ENCODE data around the gene GBE1. TPM values are rescaled to one million over a fixed set of nuclear protein-coding genes. Genes with fewer than 3 reads are reported as not detected.

GBE1 gene
- total and polyA plus RNA-seq, 9 of the 15 experiments (the other 6 are each of a cell fraction or from before 2014, with no cell fraction given) = 7.9 to 25.6 (median 13.1) TPM

DNA sequence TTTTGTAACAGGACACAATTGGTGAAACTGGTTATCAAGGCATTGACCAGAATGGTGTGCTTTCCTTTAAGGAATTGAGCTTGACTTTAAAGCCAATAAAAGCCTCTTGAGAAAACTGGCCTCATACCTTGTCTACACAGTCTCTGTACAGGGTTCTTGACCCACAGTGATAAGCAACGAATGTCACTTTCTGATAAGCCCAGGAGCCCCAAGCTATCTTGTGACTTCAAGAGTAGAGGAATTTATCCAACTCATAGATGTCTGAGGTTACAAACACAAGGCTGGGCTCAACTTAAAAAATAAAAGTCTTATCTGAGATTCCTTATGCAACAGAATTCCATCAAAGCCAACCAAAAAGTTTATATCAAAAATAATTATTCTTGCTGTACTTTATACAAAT is 212.1 kb downstream of the GBE1 start (continued):
- no peak for TF ChIP-seq XRCC5 (IDR thresholded peaks at IDR 0.05; ENCODE audit: low read depth, low read length)
- no peak for TF ChIP-seq SNIP1 (IDR thresholded peaks at IDR 0.05; ENCODE audit: low read depth)
- TF ChIP-seq ZBTB26 (CRISPR knock-in tag; IDR thresholded peaks at IDR 0.05) = no peak
- TF ChIP-seq ZNF561 (CRISPR knock-in tag; conservative IDR thresholded peaks at IDR 0.05) = no peak
- peak; percentile 69 for TF ChIP-seq L3MBTL2 (IDR thresholded peaks at IDR 0.05)
- no peak for TF ChIP-seq NFE2L1 (tag; IDR thresholded peaks at IDR 0.05; ENCODE audit: borderline replicate concordance, low read depth)
- TF ChIP-seq NFIX (CRISPR knock-in tag; IDR thresholded peaks at IDR 0.05; ENCODE audit: low read depth) = no peak
- TF ChIP-seq TOE1 (IDR thresholded peaks at IDR 0.05; ENCODE audit: borderline replicate concordance) = no peak
- no peak for TF ChIP-seq TOE1 (CRISPR knock-in tag; IDR thresholded peaks at IDR 0.05; ENCODE audit: borderline replicate concordance, low read depth)
- TF ChIP-seq, protein P1, sequence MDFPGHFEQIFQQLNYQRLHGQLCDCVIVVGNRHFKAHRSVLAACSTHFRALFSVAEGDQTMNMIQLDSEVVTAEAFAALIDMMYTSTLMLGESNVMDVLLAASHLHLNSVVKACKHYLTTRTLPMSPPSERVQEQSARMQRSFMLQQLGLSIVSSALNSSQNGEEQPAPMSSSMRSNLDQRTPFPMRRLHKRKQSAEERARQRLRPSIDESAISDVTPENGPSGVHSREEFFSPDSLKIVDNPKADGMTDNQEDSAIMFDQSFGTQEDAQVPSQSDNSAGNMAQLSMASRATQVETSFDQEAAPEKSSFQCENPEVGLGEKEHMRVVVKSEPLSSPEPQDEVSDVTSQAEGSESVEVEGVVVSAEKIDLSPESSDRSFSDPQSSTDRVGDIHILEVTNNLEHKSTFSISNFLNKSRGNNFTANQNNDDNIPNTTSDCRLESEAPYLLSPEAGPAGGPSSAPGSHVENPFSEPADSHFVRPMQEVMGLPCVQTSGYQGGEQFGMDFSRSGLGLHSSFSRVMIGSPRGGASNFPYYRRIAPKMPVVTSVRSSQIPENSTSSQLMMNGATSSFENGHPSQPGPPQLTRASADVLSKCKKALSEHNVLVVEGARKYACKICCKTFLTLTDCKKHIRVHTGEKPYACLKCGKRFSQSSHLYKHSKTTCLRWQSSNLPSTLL (IDR thresholded peaks at IDR 0.05) = no peak
- TF ChIP-seq, protein P2, sequence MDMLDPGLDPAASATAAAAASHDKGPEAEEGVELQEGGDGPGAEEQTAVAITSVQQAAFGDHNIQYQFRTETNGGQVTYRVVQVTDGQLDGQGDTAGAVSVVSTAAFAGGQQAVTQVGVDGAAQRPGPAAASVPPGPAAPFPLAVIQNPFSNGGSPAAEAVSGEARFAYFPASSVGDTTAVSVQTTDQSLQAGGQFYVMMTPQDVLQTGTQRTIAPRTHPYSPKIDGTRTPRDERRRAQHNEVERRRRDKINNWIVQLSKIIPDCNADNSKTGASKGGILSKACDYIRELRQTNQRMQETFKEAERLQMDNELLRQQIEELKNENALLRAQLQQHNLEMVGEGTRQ (CRISPR knock-in tag; IDR thresholded peaks at IDR 0.05) = no peak
- TF ChIP-seq ZNF121 (CRISPR knock-in tag; conservative IDR thresholded peaks at IDR 0.05) = no peak
- peak; percentile 78 for TF ChIP-seq SMARCA4 (IDR thresholded peaks at IDR 0.05)
- TF ChIP-seq, protein P3, sequence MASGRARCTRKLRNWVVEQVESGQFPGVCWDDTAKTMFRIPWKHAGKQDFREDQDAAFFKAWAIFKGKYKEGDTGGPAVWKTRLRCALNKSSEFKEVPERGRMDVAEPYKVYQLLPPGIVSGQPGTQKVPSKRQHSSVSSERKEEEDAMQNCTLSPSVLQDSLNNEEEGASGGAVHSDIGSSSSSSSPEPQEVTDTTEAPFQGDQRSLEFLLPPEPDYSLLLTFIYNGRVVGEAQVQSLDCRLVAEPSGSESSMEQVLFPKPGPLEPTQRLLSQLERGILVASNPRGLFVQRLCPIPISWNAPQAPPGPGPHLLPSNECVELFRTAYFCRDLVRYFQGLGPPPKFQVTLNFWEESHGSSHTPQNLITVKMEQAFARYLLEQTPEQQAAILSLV (tag; IDR thresholded peaks at IDR 0.05) = no peak
- TF ChIP-seq CBFA2T2 (conservative IDR thresholded peaks at IDR 0.05) = peak; percentile 79
- TF ChIP-seq FOXJ3 (CRISPR knock-in tag; IDR thresholded peaks at IDR 0.05) = no peak
- TF ChIP-seq, protein P4, sequence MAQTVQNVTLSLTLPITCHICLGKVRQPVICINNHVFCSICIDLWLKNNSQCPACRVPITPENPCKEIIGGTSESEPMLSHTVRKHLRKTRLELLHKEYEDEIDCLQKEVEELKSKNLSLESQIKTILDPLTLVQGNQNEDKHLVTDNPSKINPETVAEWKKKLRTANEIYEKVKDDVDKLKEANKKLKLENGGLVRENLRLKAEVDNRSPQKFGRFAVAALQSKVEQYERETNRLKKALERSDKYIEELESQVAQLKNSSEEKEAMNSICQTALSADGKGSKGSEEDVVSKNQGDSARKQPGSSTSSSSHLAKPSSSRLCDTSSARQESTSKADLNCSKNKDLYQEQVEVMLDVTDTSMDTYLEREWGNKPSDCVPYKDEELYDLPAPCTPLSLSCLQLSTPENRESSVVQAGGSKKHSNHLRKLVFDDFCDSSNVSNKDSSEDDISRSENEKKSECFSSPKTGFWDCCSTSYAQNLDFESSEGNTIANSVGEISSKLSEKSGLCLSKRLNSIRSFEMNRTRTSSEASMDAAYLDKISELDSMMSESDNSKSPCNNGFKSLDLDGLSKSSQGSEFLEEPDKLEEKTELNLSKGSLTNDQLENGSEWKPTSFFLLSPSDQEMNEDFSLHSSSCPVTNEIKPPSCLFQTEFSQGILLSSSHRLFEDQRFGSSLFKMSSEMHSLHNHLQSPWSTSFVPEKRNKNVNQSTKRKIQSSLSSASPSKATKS (CRISPR knock-in tag; IDR thresholded peaks at IDR 0.05) = no peak
- no peak for TF ChIP-seq SIN3B (IDR thresholded peaks at IDR 0.05; ENCODE audit: low read depth)
- no peak for TF ChIP-seq ZBTB17 (CRISPR knock-in tag; IDR thresholded peaks at IDR 0.05)
- no peak for TF ChIP-seq HEY1 (CRISPR knock-in tag; IDR thresholded peaks at IDR 0.05; ENCODE audit: borderline replicate concordance)
- TF ChIP-seq, protein P5, sequence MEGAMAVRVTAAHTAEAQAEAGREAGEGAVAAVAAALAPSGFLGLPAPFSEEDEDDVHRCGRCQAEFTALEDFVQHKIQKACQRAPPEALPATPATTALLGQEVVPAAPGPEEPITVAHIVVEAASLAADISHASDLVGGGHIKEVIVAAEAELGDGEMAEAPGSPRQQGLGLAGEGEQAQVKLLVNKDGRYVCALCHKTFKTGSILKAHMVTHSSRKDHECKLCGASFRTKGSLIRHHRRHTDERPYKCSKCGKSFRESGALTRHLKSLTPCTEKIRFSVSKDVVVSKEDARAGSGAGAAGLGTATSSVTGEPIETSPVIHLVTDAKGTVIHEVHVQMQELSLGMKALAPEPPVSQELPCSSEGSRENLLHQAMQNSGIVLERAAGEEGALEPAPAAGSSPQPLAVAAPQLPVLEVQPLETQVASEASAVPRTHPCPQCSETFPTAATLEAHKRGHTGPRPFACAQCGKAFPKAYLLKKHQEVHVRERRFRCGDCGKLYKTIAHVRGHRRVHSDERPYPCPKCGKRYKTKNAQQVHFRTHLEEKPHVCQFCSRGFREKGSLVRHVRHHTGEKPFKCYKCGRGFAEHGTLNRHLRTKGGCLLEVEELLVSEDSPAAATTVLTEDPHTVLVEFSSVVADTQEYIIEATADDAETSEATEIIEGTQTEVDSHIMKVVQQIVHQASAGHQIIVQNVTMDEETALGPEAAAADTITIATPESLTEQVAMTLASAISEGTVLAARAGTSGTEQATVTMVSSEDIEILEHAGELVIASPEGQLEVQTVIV (CRISPR knock-in tag; IDR thresholded peaks at IDR 0.05; ENCODE audit: borderline replicate concordance) = no peak
